K562 (cell line): Measurements from ENCODE around the gene PAAF1. TPM values are rescaled to one million over a fixed set of nuclear protein-coding genes. Genes with fewer than 3 reads are reported as not detected.

Experiments
- ATAC-seq: fragments of 200-7000 bp; cut with Tn5 transposase; 3 replicates; pipeline ENCODE4 v1.9.1; 2020; ENCODE audit warnings: moderate library complexity
- BruUV-seq: library from RNA; stranded (reverse); fragments of 400-500 nt; replicated peaks from 2 replicates; lab custom pipeline; 2021; lab: Mats Ljungman, UMichigan
- CTCF ChIA-PET: fragments of 300-600 bp; formaldehyde crosslinking; extraction: SDS; loops from one replicate; lab custom pipeline; 2021; ENCODE audit warnings: low intra/inter-chr PET ratio; lab: Yijun Ruan, JAX
- POLR2A ChIA-PET: fragments of 300-600, 350-650 bp; sonication (Branson Sonifier 250); formaldehyde crosslinking; extraction: SDS; loops from one replicate; lab custom pipeline; 2021; ENCODE audit warnings: antibody characterized with exemption, inconsistent platforms; lab: Yijun Ruan, JAX
- DNase-seq, 4 experiments: peaks; one replicate each; pipeline versions ENCODE4 v3.0.0 to v3.0.0-alpha.2; 2011 to 2018; ENCODE audit warnings: low spot score in 3 of 4, mixed read lengths in 3 of 4; ENCODE audit errors: extremely low read depth in 1 of 4
- FAIRE-seq: peaks from 2 replicates; lab custom pipeline; 2011; peaks lifted over from hg19 to GRCh38; lab: Jason Lieb, UNC
- H2AFZ ChIP-seq: 2 replicates; pipeline ENCODE4 v1.6.0; 2011; ENCODE audit warnings: low read depth, low read length, control low read depth, inconsistent platforms
- H3K27ac ChIP-seq: fragments of 200-600 bp; 3 replicates; pipeline ENCODE4 v1.8.0; 2011; ENCODE audit warnings: low read depth, mild to moderate bottlenecking, control low read depth, inconsistent platforms, low read length, moderate library complexity, mixed read lengths; ENCODE audit errors: extremely low read depth
- H3K27me3 ChIP-seq, 2 experiments: fragments of 300-600 bp in 1 of 2; 2 replicates in 1 of 2; 3 replicates in 1 of 2; pipeline versions ENCODE4 v1.6.0 to v1.8.0; 2011; ENCODE audit warnings: inconsistent platforms in 2 of 2, low read length in 2 of 2, mild to moderate bottlenecking in 1 of 2, mixed read lengths in 1 of 2, moderate library complexity in 1 of 2; ENCODE audit not compliant: control insufficient read depth in 2 of 2, insufficient read depth in 2 of 2
- H3K36me3 ChIP-seq: fragments of 300-600 bp; 3 replicates; pipeline ENCODE4 v1.8.0; 2011; ENCODE audit warnings: mild to moderate bottlenecking, low read length, inconsistent platforms; ENCODE audit not compliant: control insufficient read depth, insufficient read depth
- H3K4me1 ChIP-seq, 2 experiments: fragments of 200-600 bp in 1 of 2; replicated peaks in 1 of 2; 2 replicates in 1 of 2; 3 replicates in 1 of 2; pipeline versions ENCODE4 v1.5.1 to v1.8.0; 2011; ENCODE audit warnings: inconsistent platforms in 2 of 2, low read length in 2 of 2, mild to moderate bottlenecking in 1 of 2, mixed read lengths in 1 of 2, moderate library complexity in 1 of 2; ENCODE audit not compliant: control insufficient read depth in 2 of 2, insufficient read depth in 2 of 2
- H3K4me2 ChIP-seq: 2 replicates; pipeline ENCODE4 v1.6.1; 2011; ENCODE audit warnings: low read length, control low read depth, inconsistent platforms, mixed read lengths; ENCODE audit not compliant: insufficient read depth
- H3K4me3 ChIP-seq: fragments of 200-600 bp; sonication (generic), shearing (Covaris generic); 2 replicates; pipeline ENCODE4 v1.5.1; 2016; ENCODE audit warnings: control low read depth, inconsistent platforms
- H3K79me2 ChIP-seq: fragments of 200-600 bp; 3 replicates; pipeline ENCODE4 v1.8.0; 2011; ENCODE audit warnings: low read length, inconsistent platforms; ENCODE audit not compliant: control insufficient read depth, insufficient read depth
- H3K9ac ChIP-seq, 2 experiments: 2 replicates each; pipeline versions ENCODE4 v1.6.0 to v1.6.1; 2011; ENCODE audit warnings: low read depth in 2 of 2, low read length in 2 of 2, control low read depth in 1 of 2, inconsistent platforms in 1 of 2, mild to moderate bottlenecking in 1 of 2, mixed read lengths in 1 of 2; ENCODE audit not compliant: insufficient read depth in 1 of 2
- H3K9me1 ChIP-seq: one replicate; pipeline ENCODE4 v1.6.0; 2011; ENCODE audit warnings: inconsistent platforms, mild to moderate bottlenecking, low read length, moderate library complexity; ENCODE audit not compliant: control insufficient read depth, insufficient read depth
- H3K9me3 ChIP-seq: replicated peaks from 2 replicates; pipeline ENCODE4 v1.5.1; 2011; ENCODE audit warnings: low read depth, low read length, inconsistent platforms; ENCODE audit not compliant: control insufficient read depth, insufficient read depth
- H4K20me1 ChIP-seq: replicated peaks from 2 replicates; pipeline ENCODE4 v1.6.1; 2011; ENCODE audit warnings: low read length, inconsistent platforms, mixed read lengths; ENCODE audit not compliant: control insufficient read depth, insufficient read depth
- CAMTA2 ChIP-seq: fragments of 250-450 bp; sonication (Bioruptor Pico); conservative IDR thresholded peaks from 2 replicates; pipeline ENCODE4 v1.5.1; 2022
- ZNF316 ChIP-seq: fragments of 450-650 bp; IDR thresholded peaks from 2 replicates; pipeline ENCODE4 v1.6.1; 2016
- whole genome bisulfite sequencing: fragments of 100-300 bp; shearing (Covaris generic); methylation state at CpG from one replicate; pipeline ENCODE4 v1.1.6; 2016; ENCODE audit warnings: low coverage, mixed read lengths; ENCODE audit not compliant: insufficient coverage; ENCODE audit errors: missing lambda C conversion rate; 5-methylcytosine and 5-hydroxymethylcytosine counted together
- in situ Hi-C: fragments of 300-500 bp; cut with MboI; formaldehyde crosslinking; loops from 4 replicates; pipeline ENCODE4 v1.15.0; 2018; ENCODE audit warnings: inconsistent platforms, mixed read lengths
- intact Hi-C: fragments of 100-400 bp; cut with micrococcal nuclease; formaldehyde crosslinking; loops from 2 replicates; pipeline ENCODE4 v1.14.2; 2022
- polyA plus RNA-seq, 8 experiments: library from polyadenylated mRNA; depleted of rRNA in 4 of 8; stranded (reverse) in 5 of 8; unstranded in 3 of 8; fragments of >200 nt; fragmentation: Nextera tagmentation in 2 of 8; fragmentation: Illumina TruSeq in 1 of 8; extraction: Ambion mirVana in 2 of 8; extraction: Trizol in 1 of 8; gene quantifications; 2 replicates each; pipeline versions ENCODE4 v1.2.1 to v1.2.3, GENCODE V29; 2011 to 2014; ENCODE audit warnings: inconsistent platforms in 1 of 8, missing spikeins in 1 of 8
- total RNA-seq, 7 experiments: library from RNA; depleted of rRNA in 6 of 7; stranded (reverse); fragments of >200 nt in 6 of 7; fragmentation: Illumina TruSeq in 2 of 7; extraction: Trizol in 2 of 7; gene quantifications; 2 replicates each; pipeline versions ENCODE4 v1.2.1 to v1.2.3, GENCODE V29; 2011 to 2021; ENCODE audit warnings: low replicate concordance in 1 of 7
- TF ChIP-seq, protein P1 (sequence below): sonication (generic); formaldehyde crosslinking; IDR thresholded peaks from 2 replicates; pipeline ENCODE4 v1.8.0; 2023; ENCODE audit warnings: missing genetic modification reagents, mild to moderate bottlenecking, borderline replicate concordance

PAAF1 gene
- total and polyA plus RNA-seq, 9 of the 15 experiments (the other 6 are each of a cell fraction or from before 2014, with no cell fraction given) = 13.5 to 78.6 (median 23.3) TPM

DNA sequence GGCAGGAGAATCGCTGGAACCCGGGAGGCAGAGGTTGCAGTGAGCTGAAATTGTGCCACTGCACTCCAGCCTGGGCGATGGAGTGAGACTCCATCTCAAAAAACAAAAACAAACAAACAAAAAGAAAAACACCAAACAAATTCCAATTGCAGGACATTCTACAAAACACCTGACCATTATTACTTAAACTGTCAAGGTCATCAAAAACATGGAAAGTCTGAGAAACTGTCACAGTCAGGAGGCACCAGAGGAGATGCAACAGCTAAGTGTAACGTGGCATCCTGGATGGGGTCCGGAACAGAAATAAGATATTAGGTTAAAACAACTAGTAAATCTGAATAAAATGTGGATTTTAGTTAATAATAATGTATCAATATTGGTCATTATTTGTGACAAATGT lies 73.1 kb downstream of the PAAF1 start:
- BruUV-seq = no TSS peak
- in situ Hi-C loops = loop anchor here (10.0 kb wide), 1 partner anchor 375 kb away; no protein-coding TSS in a partner anchor
- intact Hi-C loops = no loop called here
- POLR2A ChIA-PET = interaction anchor here (0.6 to 1.0 kb wide), 2 partner anchors 21 to 627 kb away, joined by 3 to 5 read pairs; no protein-coding TSS in a partner anchor
- FAIRE-seq = no peak
- Histone ChIP-seq H3K27me3 (no peaks in the 10 kb centered on the region; a peak in 1 of 5 replicates), H3K36me3 (no peaks in the 10 kb centered on the region), H3K9ac (no peak overlapping the region), H3K4me2 (no peak overlapping the region), H3K4me1 (no peaks in the 10 kb centered on the region; a peak in 1 of 5 replicates), H2AFZ (no peak overlapping the region), H3K4me3 (no peak overlapping the region), H3K27ac (no peak overlapping the region), H3K9me1 (no peaks in the 10 kb centered on the region), H3K9me3 (peaks cover 3% of the 10 kb centered on the region; the same call in 1 of the 2 replicates), H3K79me2 (no peaks in the 10 kb centered on the region), H4K20me1 (no peaks in the 10 kb centered on the region)
- no peak for ATAC-seq
- WGBS = 32% methylated on average over 5 of the region's 5 CpGs
- TF ChIP-seq ZNF316 = peak; percentile 77
- TF ChIP-seq, protein P1, sequence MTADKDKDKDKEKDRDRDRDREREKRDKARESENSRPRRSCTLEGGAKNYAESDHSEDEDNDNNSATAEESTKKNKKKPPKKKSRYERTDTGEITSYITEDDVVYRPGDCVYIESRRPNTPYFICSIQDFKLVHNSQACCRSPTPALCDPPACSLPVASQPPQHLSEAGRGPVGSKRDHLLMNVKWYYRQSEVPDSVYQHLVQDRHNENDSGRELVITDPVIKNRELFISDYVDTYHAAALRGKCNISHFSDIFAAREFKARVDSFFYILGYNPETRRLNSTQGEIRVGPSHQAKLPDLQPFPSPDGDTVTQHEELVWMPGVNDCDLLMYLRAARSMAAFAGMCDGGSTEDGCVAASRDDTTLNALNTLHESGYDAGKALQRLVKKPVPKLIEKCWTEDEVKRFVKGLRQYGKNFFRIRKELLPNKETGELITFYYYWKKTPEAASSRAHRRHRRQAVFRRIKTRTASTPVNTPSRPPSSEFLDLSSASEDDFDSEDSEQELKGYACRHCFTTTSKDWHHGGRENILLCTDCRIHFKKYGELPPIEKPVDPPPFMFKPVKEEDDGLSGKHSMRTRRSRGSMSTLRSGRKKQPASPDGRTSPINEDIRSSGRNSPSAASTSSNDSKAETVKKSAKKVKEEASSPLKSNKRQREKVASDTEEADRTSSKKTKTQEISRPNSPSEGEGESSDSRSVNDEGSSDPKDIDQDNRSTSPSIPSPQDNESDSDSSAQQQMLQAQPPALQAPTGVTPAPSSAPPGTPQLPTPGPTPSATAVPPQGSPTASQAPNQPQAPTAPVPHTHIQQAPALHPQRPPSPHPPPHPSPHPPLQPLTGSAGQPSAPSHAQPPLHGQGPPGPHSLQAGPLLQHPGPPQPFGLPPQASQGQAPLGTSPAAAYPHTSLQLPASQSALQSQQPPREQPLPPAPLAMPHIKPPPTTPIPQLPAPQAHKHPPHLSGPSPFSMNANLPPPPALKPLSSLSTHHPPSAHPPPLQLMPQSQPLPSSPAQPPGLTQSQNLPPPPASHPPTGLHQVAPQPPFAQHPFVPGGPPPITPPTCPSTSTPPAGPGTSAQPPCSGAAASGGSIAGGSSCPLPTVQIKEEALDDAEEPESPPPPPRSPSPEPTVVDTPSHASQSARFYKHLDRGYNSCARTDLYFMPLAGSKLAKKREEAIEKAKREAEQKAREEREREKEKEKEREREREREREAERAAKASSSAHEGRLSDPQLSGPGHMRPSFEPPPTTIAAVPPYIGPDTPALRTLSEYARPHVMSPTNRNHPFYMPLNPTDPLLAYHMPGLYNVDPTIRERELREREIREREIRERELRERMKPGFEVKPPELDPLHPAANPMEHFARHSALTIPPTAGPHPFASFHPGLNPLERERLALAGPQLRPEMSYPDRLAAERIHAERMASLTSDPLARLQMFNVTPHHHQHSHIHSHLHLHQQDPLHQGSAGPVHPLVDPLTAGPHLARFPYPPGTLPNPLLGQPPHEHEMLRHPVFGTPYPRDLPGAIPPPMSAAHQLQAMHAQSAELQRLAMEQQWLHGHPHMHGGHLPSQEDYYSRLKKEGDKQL (CRISPR knock-in tag) = no peak
- TF ChIP-seq CAMTA2 (CRISPR knock-in tag) = no peak
- no peak for DNase-seq
- CTCF ChIA-PET = no interaction called here
